Midbrain (tissue), 1 donor: ENCODE measurements around the gene APOL6.

Experiments used
- DNase-seq: peaks from one replicate; lab custom pipeline; 2025; lab: John Stamatoyannopoulos, UW

APOL6 gene

GRCh38 chr22:35648066-35649025, at the start of gene APOL6:
TSS of gene APOL6 (plus strand) at chr22:35648446. CDS start at chr22:35656426, 7,980 bp downstream.
- peak; percentile 57 for DNase-seq

- no peak for DNase-seq
These were observed 48.9 kb upstream of the APOL6 start for GRCh38 chr22:35599364-35599763.

- no peak for DNase-seq
These were observed 47.8 kb upstream of the APOL6 start for GRCh38 chr22:35600476-35600875.

GRCh38 chr22:35601013-35601580, 47.1 kb upstream of the APOL6 start:
- no peak for DNase-seq

GRCh38 chr22:35601743-35602615, 46.3 kb upstream of the APOL6 start:
- no peak for DNase-seq

- DNase-seq: no peak
These were observed 43.5 kb upstream of the APOL6 start for GRCh38 chr22:35604621-35605368.

- DNase-seq: no peak
These were observed 42.9 kb upstream of the APOL6 start for GRCh38 chr22:35605369-35605680.

GRCh38 chr22:35605851-35606481, 42.3 kb upstream of the APOL6 start:
- no peak for DNase-seq

- no peak for DNase-seq
These were observed 41.3 kb upstream of the APOL6 start for GRCh38 chr22:35606916-35607315.

- DNase-seq: no peak
These were observed 40.2 kb upstream of the APOL6 start for GRCh38 chr22:35608088-35608487.

GRCh38 chr22:35609261-35609660, 39.0 kb upstream of the APOL6 start:
- no peak for DNase-seq

GRCh38 chr22:35609761-35610160, 38.5 kb upstream of the APOL6 start:
- DNase-seq: no peak

- DNase-seq: no peak
These were observed 37.5 kb upstream of the APOL6 start for GRCh38 chr22:35610741-35611140.

- no peak for DNase-seq
These were observed 36.9 kb upstream of the APOL6 start for GRCh38 chr22:35611200-35611890.

- DNase-seq: no peak
These were observed 36.2 kb upstream of the APOL6 start for GRCh38 chr22:35611891-35612576.

GRCh38 chr22:35612903-35613302, 35.3 kb upstream of the APOL6 start:
- DNase-seq: no peak

- DNase-seq: no peak
These were observed 33.8 kb upstream of the APOL6 start for GRCh38 chr22:35614404-35614803.

- no peak for DNase-seq
These were observed 33.1 kb upstream of the APOL6 start for GRCh38 chr22:35615156-35615555.

- no peak for DNase-seq
These were observed 32.2 kb upstream of the APOL6 start for GRCh38 chr22:35616043-35616442.

GRCh38 chr22:35617137-35617755, 31.0 kb upstream of the APOL6 start, which contains the start of gene MB:
TSS of gene MB (minus strand) at chr22:35617329. CDS start at chr22:35617257, 72 bp downstream.
- DNase-seq: no peak
